PC-3 (cell line): ENCODE measurements around the gene CEACAM6.

ENCODE experiments used
- EZH2 ChIP-seq: fragments of 300-600 bp; sonication (generic); IDR thresholded peaks from one replicate; pipeline ENCODE4 v1.6.1; 2017; ENCODE audit warnings: antibody characterized with exemption, mild to moderate bottlenecking, low read length; ENCODE audit not compliant: unreplicated experiment
- EZH2phosphoT487 ChIP-seq: fragments of 300-600 bp; sonication (generic); IDR thresholded peaks from 2 replicates; pipeline ENCODE4 v1.6.1; 2018; ENCODE audit warnings: mild to moderate bottlenecking, antibody characterized with exemption, low read length, borderline replicate concordance
- TF ChIP-seq, protein P1 (sequence below): fragments of 300-600 bp; sonication (generic); conservative IDR thresholded peaks from 2 replicates; pipeline ENCODE4 v1.5.1; 2017; ENCODE audit warnings: antibody characterized with exemption, low read depth, mild to moderate bottlenecking, low read length

DNA sequence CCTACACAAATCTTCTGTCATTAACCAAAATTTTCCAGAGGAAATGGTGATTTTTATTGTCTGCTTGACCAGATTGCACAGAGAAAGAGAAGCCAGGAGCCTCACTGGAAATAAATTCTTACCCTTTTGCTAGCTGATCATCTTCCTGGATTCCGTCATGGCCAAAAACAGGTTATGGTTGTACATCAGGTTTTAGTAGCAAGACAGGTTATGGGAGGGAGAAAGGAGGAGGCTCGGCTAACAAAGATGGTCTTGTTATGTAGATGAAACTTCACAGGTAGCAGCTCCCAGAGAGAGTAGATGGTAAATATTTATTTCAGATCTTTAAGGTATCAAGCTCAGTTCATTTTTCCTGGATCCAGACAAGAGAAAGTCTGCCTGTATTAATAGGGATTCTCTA is 21.4 kb downstream of the CEACAM6 start:
- TF ChIP-seq EZH2 (no peak), EZH2phosphoT487 (no peak)
- TF ChIP-seq, protein P1, sequence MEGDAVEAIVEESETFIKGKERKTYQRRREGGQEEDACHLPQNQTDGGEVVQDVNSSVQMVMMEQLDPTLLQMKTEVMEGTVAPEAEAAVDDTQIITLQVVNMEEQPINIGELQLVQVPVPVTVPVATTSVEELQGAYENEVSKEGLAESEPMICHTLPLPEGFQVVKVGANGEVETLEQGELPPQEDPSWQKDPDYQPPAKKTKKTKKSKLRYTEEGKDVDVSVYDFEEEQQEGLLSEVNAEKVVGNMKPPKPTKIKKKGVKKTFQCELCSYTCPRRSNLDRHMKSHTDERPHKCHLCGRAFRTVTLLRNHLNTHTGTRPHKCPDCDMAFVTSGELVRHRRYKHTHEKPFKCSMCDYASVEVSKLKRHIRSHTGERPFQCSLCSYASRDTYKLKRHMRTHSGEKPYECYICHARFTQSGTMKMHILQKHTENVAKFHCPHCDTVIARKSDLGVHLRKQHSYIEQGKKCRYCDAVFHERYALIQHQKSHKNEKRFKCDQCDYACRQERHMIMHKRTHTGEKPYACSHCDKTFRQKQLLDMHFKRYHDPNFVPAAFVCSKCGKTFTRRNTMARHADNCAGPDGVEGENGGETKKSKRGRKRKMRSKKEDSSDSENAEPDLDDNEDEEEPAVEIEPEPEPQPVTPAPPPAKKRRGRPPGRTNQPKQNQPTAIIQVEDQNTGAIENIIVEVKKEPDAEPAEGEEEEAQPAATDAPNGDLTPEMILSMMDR: no peak
